ENCODE data around the gene GUCY1A2. TPM values are rescaled to one million over a fixed set of nuclear protein-coding genes. Genes with fewer than 3 reads are reported as not detected.

Gene GUCY1A2
- total RNA-seq, 2 experiments from 2014 or later: not detected

- no peaks in the 10 kb centered on the region for H3K27me3 Mint-ChIP-seq
- ChIA-PET CTCF (no interaction called here), POLR2A (no interaction called here)
- Histone ChIP-seq H3K27me3 (ENCODE audit: control insufficient read depth in 1 of 2, insufficient read depth in 2 of 2, low read length in 2 of 2) (no peaks in the 10 kb centered on the region), H3K27ac (ENCODE audit: low read depth in 1 of 2, low read length in 2 of 2) (no peak overlapping the region), H3K4me3 (ENCODE audit: low read length) (no peak overlapping the region), H3K9me3 (ENCODE audit: control insufficient read depth in 1 of 2, insufficient read depth in 1 of 2, low read length in 2 of 2) (peaks cover 0 to 1% of the 10 kb centered on the region in 2 experiments), H3K4me1 (ENCODE audit: insufficient read depth, low read length) (no peaks in the 10 kb centered on the region), H3K36me3 (ENCODE audit: insufficient read depth, low read length) (no peaks in the 10 kb centered on the region)
- ATAC-seq (ENCODE audit: poor library complexity): no peak
- H3K9me3 Mint-ChIP-seq: no peaks in the 10 kb centered on the region
- no peak for TF ChIP-seq CTCF (IDR thresholded peaks at IDR 0.05)
- DNase-seq: no peak
- no peak overlapping the region for H3K27ac Mint-ChIP-seq
- no peaks in the 10 kb centered on the region for H3K4me1 Mint-ChIP-seq (ENCODE audit: low read depth)
- intact Hi-C loops (cut with DNase I, micrococcal nuclease): no loop called here
- H3K4me3 Mint-ChIP-seq: no peak overlapping the region
- no peaks in the 10 kb centered on the region for H3K36me3 Mint-ChIP-seq (ENCODE audit: low read depth)
Observed at GRCh38 chr11:106708348-106708747, 309.9 kb downstream of the GUCY1A2 start.

- ChIA-PET CTCF (no interaction called here), POLR2A (no interaction called here)
- H3K4me3 ChIP-seq (ENCODE audit: low read length): no peak overlapping the region
- no peak overlapping the region for H3K27ac Mint-ChIP-seq
- no peaks in the 10 kb centered on the region for H3K4me1 Mint-ChIP-seq (ENCODE audit: low read depth)
- no peaks in the 10 kb centered on the region for H3K9me3 ChIP-seq (ENCODE audit: control insufficient read depth in 1 of 2, insufficient read depth in 1 of 2, low read length in 2 of 2)
- no peaks in the 10 kb centered on the region for H3K4me1 ChIP-seq (ENCODE audit: insufficient read depth, low read length)
- no peaks in the 10 kb centered on the region for H3K27me3 ChIP-seq (ENCODE audit: control insufficient read depth in 1 of 2, insufficient read depth in 2 of 2, low read length in 2 of 2)
- DNase-seq: no peak
- H3K9me3 Mint-ChIP-seq: no peaks in the 10 kb centered on the region
- H3K27me3 Mint-ChIP-seq: no peaks in the 10 kb centered on the region
- H3K27ac ChIP-seq (ENCODE audit: low read depth in 1 of 2, low read length in 2 of 2): no peak overlapping the region
- TF ChIP-seq CTCF (IDR thresholded peaks at IDR 0.05): no peak
- no peaks in the 10 kb centered on the region for H3K36me3 Mint-ChIP-seq (ENCODE audit: low read depth)
- H3K36me3 ChIP-seq (ENCODE audit: insufficient read depth, low read length): no peaks in the 10 kb centered on the region
- no peak overlapping the region for H3K4me3 Mint-ChIP-seq
- intact Hi-C loops (cut with DNase I, micrococcal nuclease): no loop called here
- no peak for ATAC-seq (ENCODE audit: poor library complexity)
Observed at GRCh38 chr11:106706355-106706754, 311.9 kb downstream of the GUCY1A2 start.

GRCh38 chr11:106702805-106703204, 315.5 kb downstream of the GUCY1A2 start:
- TF ChIP-seq CTCF (IDR thresholded peaks at IDR 0.05): no peak
- Mint-ChIP-seq H3K4me3 (no peak overlapping the region), H3K27me3 (no peaks in the 10 kb centered on the region), H3K4me1 (ENCODE audit: low read depth) (no peaks in the 10 kb centered on the region), H3K36me3 (ENCODE audit: low read depth) (no peaks in the 10 kb centered on the region), H3K9me3 (no peaks in the 10 kb centered on the region), H3K27ac (no peak overlapping the region)
- no peak overlapping the region for H3K4me3 ChIP-seq (ENCODE audit: low read length)
- H3K27ac ChIP-seq (ENCODE audit: low read depth in 1 of 2, low read length in 2 of 2): no peak overlapping the region
- H3K36me3 ChIP-seq (ENCODE audit: insufficient read depth, low read length): no peaks in the 10 kb centered on the region
- intact Hi-C loops (cut with DNase I, micrococcal nuclease): no loop called here
- no peak for DNase-seq
- POLR2A ChIA-PET: no interaction called here
- ATAC-seq (ENCODE audit: poor library complexity): no peak
- H3K27me3 ChIP-seq (ENCODE audit: control insufficient read depth in 1 of 2, insufficient read depth in 2 of 2, low read length in 2 of 2): no peaks in the 10 kb centered on the region
- CTCF ChIA-PET: no interaction called here
- peaks cover 0 to 4% of the 10 kb centered on the region in 2 experiments for H3K9me3 ChIP-seq (ENCODE audit: control insufficient read depth in 1 of 2, insufficient read depth in 1 of 2, low read length in 2 of 2)
- no peaks in the 10 kb centered on the region for H3K4me1 ChIP-seq (ENCODE audit: insufficient read depth, low read length)
